Type B pancreatic cell (in vitro differentiated cells): ENCODE measurements around the gene JHY. TPM values are rescaled to one million over a fixed set of nuclear protein-coding genes. Genes with fewer than 3 reads are reported as not detected.

Experiments used
- DNase-seq: peaks from one replicate; pipeline ENCODE4 v3.0.0; 2021; ENCODE audit warnings: mixed read lengths; ENCODE audit not compliant: unreplicated experiment; ENCODE audit errors: extremely low spot score
- H3K27ac Mint-ChIP-seq: 2 replicates; pipeline ENCODE4 v1.8.0; 2021; ENCODE audit warnings: mild to moderate bottlenecking, mixed read lengths
- H3K27me3 Mint-ChIP-seq: 2 replicates; pipeline ENCODE4 v1.8.0; 2021; ENCODE audit warnings: mixed read lengths
- H3K36me3 Mint-ChIP-seq: 2 replicates; pipeline ENCODE4 v1.8.0; 2021; ENCODE audit warnings: mixed read lengths
- H3K4me1 Mint-ChIP-seq: one replicate; pipeline ENCODE4 v1.8.0; 2021; ENCODE audit warnings: mixed read lengths; ENCODE audit not compliant: unreplicated experiment
- H3K4me3 Mint-ChIP-seq: 2 replicates; pipeline ENCODE4 v1.8.0; 2021; ENCODE audit warnings: mild to moderate bottlenecking, mixed read lengths
- H3K9me3 Mint-ChIP-seq: 2 replicates; pipeline ENCODE4 v1.8.0; 2021; ENCODE audit warnings: mixed read lengths
- CTCF ChIP-seq: fragments of 200-600 bp; sonication (generic); conservative IDR thresholded peaks from 2 replicates; pipeline ENCODE4 v1.5.0; 2021; ENCODE audit warnings: antibody characterized with exemption, mild to moderate bottlenecking
- total RNA-seq: library from RNA; stranded (reverse); gene quantifications from 2 replicates; pipeline ENCODE4 v1.2.1, GENCODE V29; 2021; ENCODE audit warnings: low replicate concordance

The JHY gene
- total RNA-seq, 1 donor from 2014 or later, result 3.7 TPM

- Mint-ChIP-seq H3K4me3 (no peak overlapping the region), H3K36me3 (no peaks in the 10 kb centered on the region), H3K9me3 (no peaks in the 10 kb centered on the region), H3K4me1 (no peaks in the 10 kb centered on the region), H3K27ac (no peak overlapping the region), H3K27me3 (peaks cover 29% of the 10 kb centered on the region)
- TF ChIP-seq CTCF, result peak; percentile 98
- DNase-seq, result no peak
Measured at GRCh38 chr11:122863704-122864326, 18.7 kb upstream of the JHY start.

GRCh38 chr11:122864386-122865115 is 18.0 kb upstream of the JHY start:
- no peak for TF ChIP-seq CTCF
- no peaks in the 10 kb centered on the region for H3K9me3 Mint-ChIP-seq
- H3K4me1 Mint-ChIP-seq, result no peaks in the 10 kb centered on the region
- no peaks in the 10 kb centered on the region for H3K36me3 Mint-ChIP-seq
- no peak overlapping the region for H3K4me3 Mint-ChIP-seq
- DNase-seq, result no peak
- H3K27ac Mint-ChIP-seq, result no peak overlapping the region
- H3K27me3 Mint-ChIP-seq, result peaks cover 29% of the 10 kb centered on the region

GRCh38 chr11:122869622-122870021 is 12.9 kb upstream of the JHY start:
- TF ChIP-seq CTCF, result no peak
- H3K36me3 Mint-ChIP-seq, result no peaks in the 10 kb centered on the region
- no peak overlapping the region for H3K4me3 Mint-ChIP-seq
- H3K9me3 Mint-ChIP-seq, result no peaks in the 10 kb centered on the region
- no peak overlapping the region for H3K27ac Mint-ChIP-seq
- no peaks in the 10 kb centered on the region for H3K4me1 Mint-ChIP-seq
- peaks cover 14% of the 10 kb centered on the region for H3K27me3 Mint-ChIP-seq
- no peak for DNase-seq

- Mint-ChIP-seq H3K27me3 (peaks cover 10% of the 10 kb centered on the region), H3K36me3 (no peaks in the 10 kb centered on the region), H3K4me1 (no peaks in the 10 kb centered on the region)
Measured at GRCh38 chr11:122871302-122871701, 11.3 kb upstream of the JHY start.

GRCh38 chr11:122872046-122872445 is 10.5 kb upstream of the JHY start:
- H3K36me3 Mint-ChIP-seq, result no peaks in the 10 kb centered on the region
- H3K27me3 Mint-ChIP-seq, result peaks cover 10% of the 10 kb centered on the region
- H3K4me3 Mint-ChIP-seq, result no peak overlapping the region
- no peak overlapping the region for H3K27ac Mint-ChIP-seq
- no peak for TF ChIP-seq CTCF
- no peaks in the 10 kb centered on the region for H3K9me3 Mint-ChIP-seq
- no peak for DNase-seq
- H3K4me1 Mint-ChIP-seq, result no peaks in the 10 kb centered on the region

More at GRCh38 chr11:122871302-122871701, 11.3 kb upstream of the JHY start:
- no peak overlapping the region for H3K4me3 Mint-ChIP-seq
- DNase-seq, result no peak
- no peaks in the 10 kb centered on the region for H3K9me3 Mint-ChIP-seq
- no peak overlapping the region for H3K27ac Mint-ChIP-seq
- no peak for TF ChIP-seq CTCF
